ENCODE measurements around the gene TIAM1.

The TIAM1 gene

GRCh38 chr21:31205412-31205811, 138.6 kb downstream of the TIAM1 start:
- Histone ChIP-seq H3K4me3 (ENCODE audit: severe bottlenecking) (no peak overlapping the region), H3K36me3 (ENCODE audit: low read depth) (no peaks in the 10 kb centered on the region), H3K27ac (ENCODE audit: poor library complexity, severe bottlenecking) (no peak overlapping the region), H3K4me1 (ENCODE audit: insufficient read depth, poor library complexity, severe bottlenecking) (peaks cover 7% of the 10 kb centered on the region), H3K27me3 (ENCODE audit: insufficient read depth, poor library complexity, severe bottlenecking) (no peaks in the 10 kb centered on the region), H3K9me3 (ENCODE audit: severe bottlenecking) (no peaks in the 10 kb centered on the region)
- ATAC-seq (ENCODE audit: low read depth) (no peak), DNase-seq (ENCODE audit: low spot score) (no peak)
- no peak for TF ChIP-seq CTCF (IDR thresholded peaks at IDR 0.05; ENCODE audit: poor library complexity, severe bottlenecking)

- no peaks in the 10 kb centered on the region for H3K27me3 ChIP-seq (ENCODE audit: insufficient read depth, poor library complexity, severe bottlenecking)
- no peak for TF ChIP-seq CTCF (IDR thresholded peaks at IDR 0.05; ENCODE audit: poor library complexity, severe bottlenecking)
- no peak overlapping the region for H3K27ac ChIP-seq (ENCODE audit: poor library complexity, severe bottlenecking)
- ATAC-seq (ENCODE audit: low read depth) (no peak), DNase-seq (ENCODE audit: low spot score) (no peak)
- no peaks in the 10 kb centered on the region for H3K36me3 ChIP-seq (ENCODE audit: low read depth)
- H3K4me3 ChIP-seq (ENCODE audit: severe bottlenecking), result no peak overlapping the region
- H3K9me3 ChIP-seq (ENCODE audit: severe bottlenecking), result no peaks in the 10 kb centered on the region
- peaks cover 7% of the 10 kb centered on the region for H3K4me1 ChIP-seq (ENCODE audit: insufficient read depth, poor library complexity, severe bottlenecking)
Measured at GRCh38 chr21:31204801-31205200, 139.3 kb downstream of the TIAM1 start.

- Histone ChIP-seq H3K27me3 (ENCODE audit: insufficient read depth, poor library complexity, severe bottlenecking) (no peaks in the 10 kb centered on the region), H3K36me3 (ENCODE audit: low read depth) (no peaks in the 10 kb centered on the region), H3K27ac (ENCODE audit: poor library complexity, severe bottlenecking) (no peak overlapping the region), H3K4me1 (ENCODE audit: insufficient read depth, poor library complexity, severe bottlenecking) (peaks cover 7% of the 10 kb centered on the region), H3K9me3 (ENCODE audit: severe bottlenecking) (no peaks in the 10 kb centered on the region), H3K4me3 (ENCODE audit: severe bottlenecking) (no peak overlapping the region)
- ATAC-seq (ENCODE audit: low read depth) (no peak; the same call in 2 of the 3 replicates), DNase-seq (ENCODE audit: low spot score) (no peak)
- no peak for TF ChIP-seq CTCF (IDR thresholded peaks at IDR 0.05; ENCODE audit: poor library complexity, severe bottlenecking)
Measured at GRCh38 chr21:31203431-31204054, 140.5 kb downstream of the TIAM1 start.

- DNase-seq (ENCODE audit: low spot score) (no peak), ATAC-seq (ENCODE audit: low read depth) (no peak)
Measured at GRCh38 chr21:31201548-31201947, 142.5 kb downstream of the TIAM1 start.

More at GRCh38 chr21:31201548-31201947, 142.5 kb downstream of the TIAM1 start:
- H3K4me1 ChIP-seq (ENCODE audit: insufficient read depth, poor library complexity, severe bottlenecking), result peaks cover 7% of the 10 kb centered on the region
- no peak overlapping the region for H3K27ac ChIP-seq (ENCODE audit: poor library complexity, severe bottlenecking)
- TF ChIP-seq CTCF (IDR thresholded peaks at IDR 0.05; ENCODE audit: poor library complexity, severe bottlenecking), result no peak
- no peaks in the 10 kb centered on the region for H3K9me3 ChIP-seq (ENCODE audit: severe bottlenecking)
- no peak overlapping the region for H3K4me3 ChIP-seq (ENCODE audit: severe bottlenecking)
- no peaks in the 10 kb centered on the region for H3K36me3 ChIP-seq (ENCODE audit: low read depth)
- no peaks in the 10 kb centered on the region for H3K27me3 ChIP-seq (ENCODE audit: insufficient read depth, poor library complexity, severe bottlenecking)

All from RWPE2 (cell line).